NCI-H128 (cell line): ENCODE results near the gene PRKAG2.
A peak's percentile ranks its signal among the peaks of the same experiment; 100 is the strongest.
"Not testable (repeated sequence)": the region's sequence is repeated elsewhere in the genome, so short reads cannot be mapped to it uniquely, and the experiment has no call there.

Experiments
- DNase-seq: peaks from one replicate; lab custom pipeline; 2025; ENCODE audit not compliant: unreplicated experiment; lab: John Stamatoyannopoulos, UW

PRKAG2 gene

DNA sequence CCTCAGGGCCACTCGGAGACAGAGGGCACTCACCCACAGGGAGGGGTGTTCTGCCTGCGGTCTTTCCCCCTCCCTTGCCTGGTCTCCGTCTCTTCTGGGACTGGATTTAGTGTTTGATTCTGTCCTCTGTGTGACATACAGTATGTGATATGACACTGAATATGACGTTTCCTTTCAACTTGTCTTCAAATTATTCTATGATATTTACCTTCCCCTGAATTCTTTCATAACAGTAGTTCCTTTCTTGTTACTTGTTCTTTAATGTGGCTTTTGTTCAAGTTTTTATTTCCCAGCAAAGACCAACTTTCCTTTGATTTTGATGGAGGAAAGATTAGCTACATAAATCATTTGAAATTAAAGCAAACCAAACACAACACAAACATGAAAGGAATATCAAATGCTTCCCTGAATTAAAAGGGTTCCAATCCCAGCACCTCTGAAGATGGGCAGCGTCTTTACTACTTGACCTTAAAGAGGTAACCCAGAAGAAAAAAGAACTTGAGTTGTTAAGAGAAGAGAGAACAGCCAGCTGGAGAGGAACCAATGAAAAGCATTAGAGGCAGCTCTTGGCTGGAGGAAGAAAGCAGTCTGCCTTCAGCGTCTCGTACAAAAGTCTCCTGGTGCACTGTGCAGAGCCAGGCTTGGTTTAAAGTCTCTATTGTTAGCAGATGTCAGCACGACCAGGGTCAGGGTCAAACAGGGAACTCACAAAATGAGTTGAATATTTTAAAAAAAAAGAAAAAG is 338.9 kb downstream of the PRKAG2 start:
- no peak for DNase-seq

DNA sequence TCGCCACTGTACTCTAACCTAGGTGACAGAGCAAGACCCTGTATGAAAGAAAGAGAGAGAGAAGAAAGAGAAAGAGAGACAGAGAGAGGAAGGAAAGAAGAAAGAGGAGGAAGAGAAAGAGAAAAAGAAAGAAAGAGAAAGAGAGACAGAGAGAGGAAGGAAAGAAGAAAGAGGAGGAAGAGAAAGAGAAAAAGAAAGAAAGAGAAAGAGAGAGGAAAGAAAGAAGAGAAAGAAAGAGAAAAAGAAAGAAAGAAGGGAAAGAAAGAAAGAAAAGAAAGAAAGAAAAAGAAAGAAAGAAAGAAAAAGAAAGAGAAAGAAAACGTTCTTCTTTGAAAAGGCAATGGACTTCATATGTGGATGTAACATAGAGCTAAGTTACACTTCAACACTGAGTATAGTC is 340.7 kb downstream of the PRKAG2 start:
- not testable (repeated sequence) for DNase-seq

DNA sequence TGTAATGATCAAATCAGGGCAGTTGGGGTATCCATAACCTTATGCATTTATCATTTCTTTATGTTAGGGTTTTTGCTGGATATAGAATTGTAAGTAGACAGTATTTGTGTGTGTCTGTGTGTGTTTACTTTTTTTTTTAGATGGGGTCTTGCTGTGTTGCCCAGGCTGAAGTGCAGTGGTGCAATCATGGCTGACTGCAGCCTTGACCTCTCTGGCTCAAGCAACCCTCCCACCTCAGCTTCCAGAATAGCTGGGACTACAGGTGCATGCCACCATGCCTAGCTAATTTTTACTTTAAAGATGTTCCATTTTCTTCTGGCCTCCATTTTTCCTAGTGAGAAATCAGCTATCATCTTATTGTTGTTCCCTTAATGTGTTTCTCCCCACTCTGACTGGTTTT is 347.1 kb downstream of the PRKAG2 start:
- no peak for DNase-seq

DNA sequence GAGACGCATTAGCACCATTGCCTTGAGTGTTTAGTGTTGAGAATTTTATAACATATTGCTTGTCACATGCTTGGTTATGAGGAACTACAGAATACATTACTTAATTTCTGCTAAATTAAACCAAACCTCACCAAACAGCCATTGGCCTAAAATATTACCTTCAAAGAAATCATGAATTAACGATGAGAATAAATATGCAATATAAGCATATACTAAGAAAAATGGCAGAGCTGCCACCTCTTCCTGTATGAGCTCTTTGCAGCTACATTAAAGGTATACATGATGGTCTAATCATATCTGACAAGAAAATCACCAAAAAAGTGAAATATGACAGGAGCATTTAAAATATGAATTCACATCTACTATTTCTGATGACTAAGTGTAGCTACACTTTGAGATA is 352.1 kb downstream of the PRKAG2 start:
- DNase-seq: no peak

DNA sequence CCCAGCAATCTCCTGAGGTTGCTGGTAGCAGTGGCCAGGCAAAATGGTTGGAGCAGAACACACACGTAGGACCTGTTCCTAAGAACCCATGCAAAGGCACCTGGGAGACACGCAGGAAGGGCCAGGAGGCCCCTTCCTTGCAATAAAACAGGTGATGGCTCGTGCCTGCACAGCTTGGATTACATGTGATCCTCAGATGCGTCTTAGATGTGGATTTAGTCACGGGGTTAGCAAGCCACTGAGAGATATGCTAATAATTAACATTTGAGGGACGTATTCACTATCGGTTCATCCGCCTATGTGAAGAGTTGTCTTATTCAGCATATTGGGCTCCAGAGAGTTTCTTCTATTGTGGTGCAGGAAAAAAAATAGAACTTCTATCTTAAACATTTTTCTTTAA is 352.6 kb downstream of the PRKAG2 start:
- DNase-seq: no peak

DNA sequence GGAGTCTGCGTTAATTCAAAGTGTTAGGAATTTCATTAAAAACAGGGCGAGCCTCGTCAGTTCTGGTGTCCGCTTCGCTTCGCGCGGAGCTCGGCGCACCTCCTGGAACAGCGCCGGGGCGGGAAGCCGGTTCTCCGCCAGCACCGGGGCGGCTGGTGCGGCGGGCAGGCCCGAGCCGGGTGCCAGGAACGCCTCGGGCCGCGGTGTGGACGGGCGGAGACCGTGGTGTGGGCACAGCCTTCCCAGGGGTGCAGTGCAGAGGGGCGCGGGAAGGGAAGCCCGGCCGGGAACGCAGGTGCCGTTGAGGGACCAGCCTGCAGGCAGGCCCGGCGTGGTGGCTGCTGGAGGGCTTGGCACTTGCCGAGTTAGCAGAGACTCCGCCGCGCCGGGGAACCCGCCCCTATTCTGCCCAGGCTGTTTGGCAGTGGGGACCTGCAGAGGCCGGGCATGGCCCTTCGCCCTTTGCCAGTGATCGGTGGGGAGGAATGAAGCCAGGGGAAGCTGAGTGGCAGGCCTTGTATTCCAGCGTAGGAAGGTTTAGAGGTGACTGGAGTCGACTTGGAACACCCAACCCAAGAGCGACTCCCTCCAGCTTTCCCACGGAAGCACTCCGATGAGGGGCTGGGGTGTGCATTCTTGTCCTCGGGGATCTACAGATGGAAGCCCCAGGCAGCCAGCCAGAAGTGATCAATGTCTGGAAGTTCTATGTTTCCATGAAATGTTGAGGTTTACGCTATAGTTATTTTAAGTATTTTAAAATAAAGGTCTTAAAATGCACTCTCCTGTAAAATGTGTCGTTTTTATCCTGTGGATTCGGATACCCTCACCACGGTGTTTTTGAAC is 356.3 kb downstream of the PRKAG2 start:
- DNase-seq: no peak

DNA sequence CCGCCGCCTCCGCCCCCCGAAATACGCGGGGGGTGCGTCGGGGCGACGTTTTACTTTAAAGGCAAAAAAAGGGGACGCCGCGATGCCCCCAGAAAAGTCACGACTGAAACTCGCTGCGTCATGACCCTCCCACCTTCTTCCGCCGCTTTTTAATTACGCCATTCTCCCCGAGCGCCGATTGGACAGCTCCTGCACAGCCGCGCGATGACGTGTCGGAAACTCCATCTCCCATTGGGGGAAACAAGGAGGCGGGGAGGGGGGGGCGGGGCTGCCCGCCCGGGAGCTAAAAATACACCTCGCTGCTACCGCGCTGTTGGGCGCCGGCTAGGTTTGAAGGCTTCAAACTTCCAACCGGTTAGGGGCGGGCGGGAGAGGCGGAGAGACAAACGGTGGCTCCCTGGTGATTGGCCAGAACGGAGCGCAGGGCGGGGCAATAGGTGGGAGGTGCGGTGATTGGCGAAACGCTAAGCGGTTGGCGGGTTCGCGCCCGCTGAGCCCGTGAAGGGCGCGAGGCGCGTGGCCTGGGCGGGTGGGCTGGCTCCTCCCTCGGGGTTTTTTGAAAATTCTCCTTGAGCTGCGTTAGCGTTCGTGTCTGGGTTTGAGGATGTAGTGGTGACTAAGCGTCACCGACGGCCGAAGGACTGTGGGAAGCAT is 357.0 kb downstream of the PRKAG2 start, which contains the start of gene RHEB:
RHEB (minus strand) TSS at position 131 of the 654 bp plus-strand sequence. CDS start 384 bp downstream, outside the sequence.
- DNase-seq: peak; percentile 96

DNA sequence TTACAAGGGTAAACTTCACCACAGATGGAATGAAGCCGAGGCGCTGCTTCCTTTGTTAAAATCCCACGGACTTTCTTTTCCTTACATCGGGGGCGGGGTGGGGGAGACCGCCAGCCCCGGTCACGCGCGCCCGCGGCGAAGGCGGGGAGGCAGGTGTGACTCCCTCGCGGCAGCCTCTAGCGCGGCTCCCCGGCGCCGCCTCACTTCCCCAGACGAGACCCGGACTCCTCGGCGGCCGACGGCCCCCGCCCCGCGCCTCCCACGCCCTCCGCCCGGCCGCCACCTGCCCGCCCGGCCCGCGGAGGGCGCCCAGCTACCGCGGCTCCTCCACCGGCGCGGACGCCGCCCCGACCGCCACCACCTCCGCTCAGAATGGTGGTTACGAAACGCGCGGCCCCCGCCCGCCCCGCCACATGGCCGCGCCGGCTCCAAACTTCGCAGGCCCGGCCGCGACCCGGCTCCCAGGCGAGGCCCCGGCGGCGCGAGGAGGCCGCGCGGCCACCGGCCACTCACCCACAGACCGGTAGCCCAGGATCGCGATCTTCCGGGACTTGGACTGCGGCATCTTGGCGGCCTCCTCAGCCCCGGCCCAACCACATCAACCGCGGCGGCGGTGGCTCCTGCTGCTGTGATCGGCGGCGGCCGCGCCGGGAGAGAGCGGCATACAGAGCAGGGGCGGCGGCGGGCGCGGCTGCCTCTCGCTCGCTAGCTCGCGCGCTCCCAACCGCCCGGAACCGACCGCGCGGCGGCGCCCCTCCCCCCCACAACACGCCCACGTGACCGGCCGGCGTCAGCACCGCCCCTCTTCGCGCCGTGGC is 357.8 kb downstream of the PRKAG2 start:
- not testable (repeated sequence) for DNase-seq

DNA sequence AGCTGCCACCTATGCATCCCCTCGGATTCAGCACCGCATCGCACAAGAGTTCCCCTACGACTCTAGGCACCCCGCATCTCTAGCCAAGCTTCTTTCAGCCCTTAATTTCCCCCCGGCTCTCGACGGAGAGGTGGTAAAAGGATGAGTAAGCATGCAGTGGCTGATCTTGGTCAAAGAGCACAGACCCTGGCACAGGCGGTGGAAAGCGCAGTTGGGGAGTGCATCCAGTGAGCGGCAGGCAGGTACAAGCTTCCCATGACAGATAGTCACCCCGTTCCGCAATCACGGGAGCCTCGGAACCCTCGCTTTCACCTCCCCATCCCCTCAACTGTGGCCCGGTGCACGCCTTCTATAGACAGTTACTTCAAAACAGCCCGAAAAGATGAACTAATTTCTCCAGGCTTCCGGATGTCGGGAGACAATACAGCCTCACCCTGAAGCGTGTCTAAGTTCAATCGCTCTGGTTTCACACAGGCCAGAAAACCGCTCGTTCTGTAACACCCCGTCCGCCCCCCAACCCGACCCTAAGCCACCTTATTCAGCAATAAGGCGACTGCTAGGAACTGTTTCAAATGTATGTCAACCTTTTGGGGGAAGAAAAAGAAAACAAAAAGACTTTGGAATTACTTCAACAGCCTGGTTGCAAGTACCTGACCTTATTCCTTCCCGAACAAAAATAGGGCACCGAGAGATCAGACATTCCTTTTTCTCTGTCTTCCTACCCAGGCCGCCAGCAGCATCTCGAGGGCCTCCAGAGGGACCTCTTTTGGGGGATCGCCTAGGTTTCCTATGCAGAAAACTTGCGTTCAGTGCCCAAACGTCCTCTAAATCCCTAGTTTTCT is 358.6 kb downstream of the PRKAG2 start:
- DNase-seq: no peak

DNA sequence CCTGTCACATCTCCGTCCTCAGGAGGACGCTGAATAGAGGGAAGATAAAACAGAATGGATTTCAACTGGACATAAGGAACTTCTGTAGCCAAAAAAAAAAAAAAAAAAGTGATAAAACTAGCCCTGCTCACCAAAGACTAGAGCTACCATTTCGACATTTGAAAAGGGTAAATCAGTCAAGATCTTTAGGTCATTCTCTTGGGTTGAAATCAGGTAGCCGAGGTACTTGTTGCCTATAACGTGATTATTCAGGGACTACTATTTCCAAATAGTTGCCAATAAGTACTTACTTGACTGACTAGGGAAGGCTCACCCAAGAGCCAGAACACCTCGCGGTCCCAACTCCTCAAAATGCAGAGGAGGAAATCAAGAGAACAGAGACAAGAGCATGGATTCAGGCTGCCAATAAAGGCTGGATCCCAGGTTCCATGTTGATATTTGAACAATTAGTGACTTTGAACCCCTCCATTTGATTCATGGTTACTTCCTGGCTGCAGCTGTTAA is 359.3 kb downstream of the PRKAG2 start:
- no peak for DNase-seq

DNA sequence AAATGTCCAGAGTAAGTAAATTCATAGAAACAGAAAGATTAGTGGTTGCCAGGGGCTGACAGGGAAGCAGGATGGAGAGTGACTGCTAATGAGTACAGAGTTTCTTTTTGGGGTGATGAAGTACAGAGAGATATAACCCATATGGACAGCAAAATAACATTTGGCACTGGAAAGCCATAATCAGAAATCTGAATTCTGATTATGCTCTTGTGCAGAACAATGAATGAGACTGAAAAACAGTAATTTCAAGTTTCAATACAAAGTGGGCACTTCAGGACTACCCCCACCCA is 361.7 kb downstream of the PRKAG2 start:
- no peak for DNase-seq

DNA sequence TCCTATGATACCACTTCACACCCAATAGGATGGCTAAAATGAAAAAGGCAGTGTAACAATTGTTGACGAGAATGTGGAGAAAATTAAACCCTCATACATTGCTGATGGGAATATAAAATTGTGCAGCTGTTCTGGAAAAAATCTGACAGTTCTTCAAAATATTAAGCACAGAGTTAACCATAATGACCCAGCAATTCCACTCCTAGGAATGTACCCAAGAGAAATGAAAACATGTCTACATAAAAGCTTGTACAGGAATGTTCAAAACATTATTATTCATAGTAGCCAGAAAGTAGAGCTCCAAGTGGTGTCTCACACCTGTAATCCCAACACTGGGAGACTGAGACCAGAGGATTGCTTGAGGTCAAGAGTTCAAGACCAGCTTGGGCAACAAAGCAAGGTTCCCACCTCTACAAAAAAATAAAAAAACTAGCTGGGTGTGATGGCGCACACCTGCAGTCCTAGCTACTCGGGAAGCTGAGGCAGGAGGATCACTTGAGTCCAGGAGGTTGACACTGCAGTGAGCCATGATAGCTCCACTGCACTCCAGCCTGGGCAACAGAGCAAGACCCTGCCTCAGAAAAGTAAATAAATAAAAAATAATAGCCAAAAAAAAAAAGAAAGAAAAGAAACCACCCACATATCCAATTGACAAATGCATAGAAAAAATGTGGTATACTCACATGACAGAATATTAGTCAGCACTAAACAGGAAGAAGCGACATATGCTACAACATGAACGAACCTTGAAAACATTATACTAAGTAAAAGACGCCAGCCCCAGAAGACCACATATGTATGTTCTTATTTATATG is 362.2 kb downstream of the PRKAG2 start:
- DNase-seq: no peak

DNA sequence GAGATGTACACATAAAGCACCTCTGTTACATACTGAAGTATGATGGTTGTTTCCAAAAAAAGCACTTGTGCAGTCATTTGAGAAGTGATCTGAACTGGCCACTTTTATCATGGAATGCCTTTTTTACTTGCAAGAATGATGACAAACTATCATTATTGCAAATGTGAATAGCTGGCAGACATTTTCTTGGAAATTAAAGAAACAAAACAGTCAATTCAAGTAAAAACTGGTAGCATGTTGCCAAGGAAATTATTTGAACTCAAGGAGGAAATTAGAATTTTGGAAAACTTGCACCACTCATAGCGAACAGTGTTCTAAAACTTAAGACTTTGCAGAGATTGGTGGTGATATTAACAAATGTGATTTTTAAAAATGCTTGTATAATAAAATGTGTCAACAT is 363.8 kb downstream of the PRKAG2 start:
- DNase-seq: no peak

DNA sequence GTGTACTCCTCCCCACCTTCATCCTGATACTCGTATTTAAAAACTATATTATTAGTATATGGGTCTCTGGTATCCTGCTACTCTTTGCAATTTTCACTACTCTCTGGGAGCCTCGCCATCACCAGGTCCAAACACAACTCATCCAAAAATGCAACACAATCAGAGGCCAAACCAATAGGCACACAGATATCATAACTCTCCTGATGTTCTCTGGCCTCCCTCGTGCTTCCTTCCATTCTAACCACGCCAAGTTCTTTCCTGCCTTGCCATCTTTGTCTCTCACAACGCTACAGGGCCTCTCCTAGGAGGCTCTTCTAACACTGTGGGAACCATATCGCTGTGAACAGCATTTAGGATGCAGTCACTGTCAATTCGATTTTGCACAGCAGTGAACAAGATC is 364.6 kb downstream of the PRKAG2 start:
- DNase-seq: no peak

DNA sequence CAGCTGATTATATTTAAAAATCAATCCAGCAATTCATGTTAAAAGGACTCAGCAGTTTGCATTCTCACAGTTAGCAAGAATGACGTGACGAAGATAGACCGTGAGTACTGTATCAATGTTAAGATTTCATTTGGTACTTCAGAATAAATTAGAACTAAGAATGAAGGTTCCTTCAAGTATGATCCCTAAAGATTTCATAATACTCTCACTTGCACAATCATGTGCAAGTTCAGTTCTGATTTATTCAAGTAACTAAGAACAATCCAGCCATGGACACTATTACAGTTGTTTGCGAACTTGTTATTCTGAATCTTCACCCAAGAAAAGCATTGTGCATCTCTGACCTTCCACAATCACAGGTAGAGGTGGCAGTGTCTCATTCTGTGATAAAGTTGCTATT is 365.0 kb downstream of the PRKAG2 start:
- no peak for DNase-seq

DNA sequence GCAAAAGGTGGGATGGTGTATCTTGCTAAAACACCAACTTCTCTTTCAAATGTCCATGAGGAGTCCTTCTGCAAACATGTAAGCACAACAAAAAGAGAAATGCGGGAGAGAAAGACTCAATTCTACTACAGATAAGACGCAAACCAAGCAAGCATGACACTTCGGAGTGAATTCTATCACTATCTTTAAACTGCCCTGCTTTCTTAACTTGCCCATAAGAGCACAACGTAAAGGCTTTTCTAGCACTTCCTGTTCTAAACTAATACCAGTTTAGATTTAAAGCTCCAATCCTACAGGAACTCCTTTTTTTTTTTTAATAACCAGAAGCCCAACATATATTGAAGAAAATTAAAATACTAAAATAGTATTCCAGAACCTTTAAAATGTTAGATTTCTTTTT is 365.6 kb downstream of the PRKAG2 start:
- DNase-seq: no peak

DNA sequence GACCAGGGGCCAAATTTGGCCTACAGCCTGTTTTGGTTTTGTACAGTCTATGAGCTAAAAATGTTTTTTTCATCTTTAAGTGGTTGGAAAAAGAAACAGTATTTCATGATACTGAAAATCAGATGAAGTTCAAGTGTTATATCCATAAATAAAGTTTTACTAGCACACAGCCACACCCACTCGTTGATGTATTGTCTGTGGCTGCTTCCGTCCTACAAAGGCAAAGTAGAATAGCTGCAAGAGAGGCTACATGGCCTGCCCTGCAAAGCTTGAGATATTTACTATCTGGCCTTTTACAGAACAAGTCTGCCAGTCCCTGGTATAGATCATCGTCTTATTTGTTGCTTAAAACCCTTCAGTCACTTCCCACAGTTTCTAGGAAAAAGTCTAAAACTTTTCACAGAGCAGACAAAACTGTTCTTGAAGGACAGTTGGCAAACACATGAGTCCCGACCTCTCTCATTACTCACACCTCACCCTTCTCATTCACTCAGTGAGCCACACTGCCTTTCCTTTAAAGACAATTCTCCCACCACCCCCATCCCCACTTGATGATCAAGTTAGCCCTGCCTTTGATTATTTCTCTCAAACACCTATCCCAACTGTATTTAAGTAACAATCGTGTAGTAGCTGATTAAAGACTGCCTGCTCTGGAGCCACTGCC is 367.1 kb downstream of the PRKAG2 start:
- DNase-seq: no peak

DNA sequence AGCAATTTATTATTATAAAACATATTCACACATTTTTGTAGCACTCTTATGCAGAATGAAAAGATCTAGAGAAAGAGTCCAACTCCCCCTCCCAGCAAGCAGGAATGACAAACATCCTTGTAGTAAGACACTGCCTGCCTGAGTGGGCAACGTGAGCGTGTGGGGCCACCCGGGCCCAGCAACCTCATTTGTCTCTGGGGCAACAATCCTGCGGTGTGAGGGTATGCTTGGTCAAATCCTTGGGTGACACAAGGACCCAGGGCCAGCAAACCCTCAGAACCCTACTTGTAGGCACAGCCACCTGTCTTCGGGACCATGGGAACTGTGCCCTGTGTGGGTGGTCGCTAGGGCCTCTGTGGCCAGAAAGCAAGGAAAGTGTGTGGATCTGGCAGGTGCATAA is 367.9 kb downstream of the PRKAG2 start:
- no peak for DNase-seq

DNA sequence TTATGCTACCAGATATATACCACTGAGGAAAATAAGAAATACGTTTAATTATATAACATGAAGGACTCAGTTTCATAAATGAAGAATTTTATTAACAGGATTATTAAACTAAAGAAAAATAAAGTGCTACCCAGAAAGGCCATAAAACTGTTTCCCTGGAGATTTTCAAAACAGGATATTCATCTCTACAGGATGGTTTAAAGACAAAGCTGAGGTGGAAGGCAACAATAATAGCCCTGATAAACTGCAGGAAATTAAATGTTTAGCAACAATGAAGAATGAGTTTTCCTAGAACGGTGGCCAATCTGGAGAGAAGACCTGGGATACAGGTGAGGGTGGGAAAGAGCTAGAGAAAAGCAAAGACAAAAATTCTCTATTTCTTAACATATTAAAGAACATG is 369.1 kb downstream of the PRKAG2 start:
- no peak for DNase-seq
